Activated CD8-positive, alpha-beta memory T cell treated with anti-CD3 and anti-CD28 coated beads, Interleukin-2, amount 50 U/mL, for 24 hours (primary cell): ENCODE results near the gene DUSP2.

ENCODE experiments used
- DNase-seq: peaks from one replicate; pipeline ENCODE4 v3.0.0-alpha.2; 2020; ENCODE audit errors: extremely low read depth

Gene DUSP2, protein sequence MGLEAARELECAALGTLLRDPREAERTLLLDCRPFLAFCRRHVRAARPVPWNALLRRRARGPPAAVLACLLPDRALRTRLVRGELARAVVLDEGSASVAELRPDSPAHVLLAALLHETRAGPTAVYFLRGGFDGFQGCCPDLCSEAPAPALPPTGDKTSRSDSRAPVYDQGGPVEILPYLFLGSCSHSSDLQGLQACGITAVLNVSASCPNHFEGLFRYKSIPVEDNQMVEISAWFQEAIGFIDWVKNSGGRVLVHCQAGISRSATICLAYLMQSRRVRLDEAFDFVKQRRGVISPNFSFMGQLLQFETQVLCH

DNA sequence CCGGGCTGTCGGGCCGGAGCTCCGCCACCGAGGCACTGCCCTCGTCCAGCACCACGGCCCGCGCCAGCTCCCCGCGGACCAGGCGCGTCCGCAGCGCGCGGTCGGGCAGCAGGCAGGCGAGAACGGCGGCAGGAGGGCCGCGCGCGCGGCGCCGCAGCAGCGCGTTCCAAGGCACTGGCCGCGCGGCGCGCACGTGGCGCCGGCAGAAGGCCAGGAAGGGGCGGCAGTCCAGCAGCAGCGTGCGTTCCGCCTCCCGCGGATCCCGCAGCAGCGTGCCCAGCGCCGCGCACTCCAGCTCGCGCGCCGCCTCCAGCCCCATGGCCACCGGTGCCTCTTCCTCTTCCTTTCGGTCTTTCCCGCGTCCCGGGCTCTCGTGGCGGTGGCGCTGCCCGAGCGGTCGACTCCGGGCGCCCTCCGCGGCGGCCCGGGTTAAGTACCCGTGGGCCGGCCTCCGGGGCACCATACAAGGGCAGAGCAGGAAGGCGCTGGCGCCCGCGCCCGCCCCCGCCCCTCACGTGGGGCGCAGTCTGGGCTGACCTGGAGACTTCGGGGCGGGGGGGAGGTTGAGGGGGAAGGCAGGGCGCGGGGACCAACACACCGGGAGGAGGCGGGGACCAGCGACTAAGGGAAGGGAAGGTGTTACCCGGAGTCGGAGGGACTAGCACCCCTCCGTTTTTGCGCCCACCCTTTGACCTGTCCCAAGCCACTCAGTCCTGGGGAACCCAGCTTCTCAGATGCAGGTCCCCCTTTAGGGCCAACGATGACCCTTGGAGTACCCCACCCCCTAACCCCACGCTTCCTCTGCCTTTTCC is at the start of gene DUSP2:
DUSP2 (minus strand) TSS at position 405 of the 812 bp plus-strand sequence; CDS start at position 319, 86 bp downstream.
- DNase-seq = peak; percentile 75

DNA sequence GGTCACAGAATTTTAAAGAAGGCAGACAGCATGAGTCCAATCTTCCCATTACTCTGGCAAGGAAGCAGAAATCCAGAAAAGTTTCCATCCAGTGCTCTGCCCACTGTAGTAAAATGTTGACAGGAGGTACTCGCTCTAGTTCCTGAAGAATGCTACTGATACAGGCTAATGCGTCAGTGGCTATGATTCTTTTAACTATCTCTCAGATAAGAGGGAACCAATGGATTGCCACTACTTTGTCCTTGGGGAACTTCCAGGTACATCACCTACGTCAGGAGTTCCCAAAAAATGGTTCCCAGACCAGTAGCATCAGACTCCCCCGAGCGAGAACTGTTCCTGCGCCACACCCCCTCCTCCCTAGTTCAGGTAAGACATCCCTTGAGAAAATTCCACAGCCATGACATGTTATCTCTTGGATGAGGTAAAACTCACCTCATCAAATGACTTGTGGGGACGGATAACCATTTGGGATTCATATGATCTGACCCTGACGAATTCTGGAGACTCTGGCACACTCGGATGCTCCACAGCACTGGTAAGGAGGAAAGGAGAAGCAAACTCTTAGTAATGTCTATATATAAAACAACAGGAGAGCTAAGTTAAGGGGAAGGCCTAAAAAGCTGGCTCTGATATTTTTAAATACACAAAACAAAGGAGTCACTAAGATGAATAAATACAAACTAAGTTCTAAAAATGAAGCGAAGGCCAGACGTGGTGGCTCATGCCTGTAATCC is 46.9 kb upstream of the DUSP2 start:
- no peak for DNase-seq

DNA sequence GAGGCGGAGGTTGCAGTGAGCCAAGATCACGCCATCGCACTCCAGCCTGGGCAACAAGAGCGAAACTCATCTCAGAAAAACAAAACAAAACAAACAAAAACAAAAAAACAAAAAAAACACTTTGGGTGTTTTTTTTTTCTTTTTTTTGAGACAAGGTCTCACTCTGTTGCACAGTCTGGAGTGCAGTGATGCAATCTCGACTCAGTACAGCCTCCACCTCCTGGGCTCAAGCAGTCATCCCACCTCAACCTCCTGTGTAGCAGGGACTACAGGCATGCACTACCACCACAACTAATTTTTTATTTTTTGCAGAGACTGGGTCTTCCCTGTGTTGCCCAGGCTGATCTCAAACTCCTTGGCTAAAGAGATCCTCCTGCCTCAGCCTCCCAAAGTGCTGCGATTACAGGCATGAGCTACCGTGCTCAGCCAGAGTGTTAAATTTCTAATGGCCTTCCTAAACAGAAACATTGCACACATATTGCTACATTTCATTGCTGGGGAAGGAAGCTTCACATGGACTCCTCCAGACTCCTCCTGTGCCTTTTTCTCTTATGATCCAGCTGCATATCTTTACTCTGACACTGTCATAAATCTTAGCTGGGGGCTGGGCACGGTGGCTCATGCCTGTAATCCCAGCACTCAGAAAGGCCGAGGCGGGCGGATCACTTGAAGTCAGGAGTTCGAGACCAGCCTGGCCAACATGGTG is 43.7 kb upstream of the DUSP2 start:
- no peak for DNase-seq

DNA sequence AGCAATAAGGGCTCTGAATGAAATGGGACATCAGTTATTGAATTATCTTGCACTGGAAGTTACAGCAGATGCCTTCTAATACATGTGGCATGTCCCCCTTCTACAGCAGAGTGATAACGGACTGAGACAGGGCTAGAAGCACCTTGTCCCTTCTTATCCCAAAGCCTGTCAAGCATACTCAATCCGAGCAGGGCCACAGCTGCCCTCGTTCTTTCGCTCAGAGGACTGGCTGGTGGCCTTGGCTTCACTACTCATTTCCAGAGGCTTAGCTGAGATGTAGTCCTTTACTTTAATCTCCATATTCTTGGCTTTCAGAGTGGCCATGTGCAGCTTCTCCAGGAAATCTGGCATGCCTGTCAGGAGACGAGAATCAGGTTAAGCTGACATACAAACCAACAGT is 41.3 kb upstream of the DUSP2 start:
- no peak for DNase-seq

DNA sequence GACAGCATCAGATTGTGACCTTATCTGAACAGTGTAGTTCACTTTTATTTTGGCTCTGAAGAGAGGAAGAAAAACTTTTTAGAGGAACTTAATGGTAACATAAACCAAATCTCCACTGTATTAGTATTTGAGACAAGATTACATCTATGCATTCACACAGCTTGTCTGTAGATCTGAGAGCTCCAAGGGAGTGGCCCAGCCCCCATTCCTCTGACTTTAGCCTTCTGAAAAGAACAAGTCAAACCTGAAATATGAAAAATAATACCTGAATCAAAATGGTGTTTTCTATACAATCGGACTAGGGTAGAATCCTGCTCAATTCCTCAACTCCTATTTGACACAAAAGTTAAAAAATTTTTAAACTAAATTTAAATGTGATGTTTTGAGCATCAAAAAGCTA is 40.3 kb upstream of the DUSP2 start:
- no peak for DNase-seq

DNA sequence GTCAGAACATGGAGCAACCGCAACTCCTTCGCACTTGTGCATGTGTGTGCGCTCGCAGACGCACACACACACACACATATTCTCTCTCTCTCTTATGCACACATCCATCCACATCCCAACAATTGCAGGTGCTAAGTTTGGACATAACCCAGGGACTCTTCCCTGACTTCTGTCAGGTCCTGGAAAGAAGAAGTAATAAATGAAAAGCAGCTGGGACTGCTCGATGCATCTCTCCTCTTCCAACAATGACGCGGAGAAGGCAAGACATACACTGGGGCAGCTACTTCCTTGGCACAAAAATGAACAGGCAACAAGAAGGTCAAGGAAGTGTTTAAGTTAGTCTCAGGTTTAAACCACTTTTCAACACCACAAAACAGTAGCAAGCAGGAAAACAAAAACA is 39.7 kb upstream of the DUSP2 start:
- no peak for DNase-seq

DNA sequence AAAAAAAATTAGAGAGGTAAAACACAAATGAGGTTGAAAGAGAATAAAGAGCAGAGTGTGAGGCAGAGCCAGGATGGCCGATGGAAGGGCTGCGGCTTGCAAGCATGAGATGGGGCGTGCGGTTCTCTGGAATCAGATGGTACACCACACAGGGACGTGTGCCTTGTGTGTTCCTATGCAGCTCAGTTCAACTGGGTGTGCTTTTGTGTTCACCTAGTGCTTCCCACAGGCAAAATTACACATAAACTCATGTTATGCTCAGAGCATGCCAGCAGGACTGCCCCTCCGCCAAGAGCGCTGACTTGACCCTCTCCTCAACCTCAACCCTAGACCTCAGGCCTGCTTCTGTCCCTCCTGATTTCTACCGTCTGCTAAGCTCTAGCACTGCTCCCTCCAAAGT is 38.9 kb upstream of the DUSP2 start:
- DNase-seq = no peak

DNA sequence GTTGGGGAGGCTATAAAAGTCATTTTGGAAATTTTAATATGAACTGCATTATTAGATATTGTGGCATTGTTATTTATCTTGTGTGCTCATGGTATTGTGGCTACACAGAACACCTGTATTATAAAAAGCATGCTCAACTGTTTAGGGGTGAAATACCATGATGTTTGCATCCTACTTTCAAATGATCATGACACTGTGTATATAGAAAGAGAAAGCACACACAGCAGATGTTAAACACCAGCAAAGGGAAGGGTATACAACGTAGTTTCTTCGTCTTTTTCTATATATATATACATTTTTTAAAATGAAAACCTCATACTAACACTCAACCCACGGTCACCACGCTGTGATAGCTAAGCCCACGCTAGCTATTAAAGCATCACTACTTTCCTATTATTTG is 36.3 kb upstream of the DUSP2 start:
- DNase-seq = no peak

DNA sequence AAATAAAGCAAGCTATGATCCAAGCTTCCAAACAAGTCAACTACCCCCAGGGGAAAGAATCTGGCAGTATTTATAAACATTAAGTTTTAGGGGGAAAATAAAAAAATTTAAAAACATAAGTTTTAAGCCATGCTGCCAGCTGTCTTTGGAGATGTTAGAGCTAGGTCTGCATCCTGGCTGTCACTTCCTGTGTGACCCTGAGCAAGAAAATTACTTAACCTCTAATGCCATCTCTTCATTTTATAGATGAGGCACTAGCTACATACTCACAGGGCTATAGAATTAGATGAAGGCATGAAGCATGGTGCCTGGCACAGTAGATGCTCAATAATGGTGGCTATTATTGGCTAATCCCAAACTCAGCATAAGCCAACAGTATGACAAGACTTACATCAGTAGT is 35.3 kb upstream of the DUSP2 start:
- DNase-seq = no peak

DNA sequence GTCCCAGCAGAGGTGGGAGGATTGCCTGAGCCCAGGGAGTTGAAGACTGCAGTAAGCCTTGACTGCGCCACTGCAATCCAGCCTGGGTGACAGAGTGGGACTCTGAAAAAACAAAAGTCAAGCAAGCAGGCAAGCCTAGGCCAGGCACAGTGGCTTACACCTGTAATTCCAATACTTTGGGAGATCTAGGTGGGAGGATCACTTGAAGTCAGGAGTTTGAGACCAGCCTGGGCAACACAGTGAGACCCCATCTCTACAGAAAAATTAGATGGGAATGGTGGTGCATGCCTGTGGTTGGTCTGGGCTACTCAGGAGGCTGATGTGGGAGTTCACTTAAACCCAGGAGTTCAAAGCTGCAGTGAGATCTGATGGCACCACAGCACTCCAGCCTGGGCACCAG is 34.8 kb upstream of the DUSP2 start:
- no peak for DNase-seq

DNA sequence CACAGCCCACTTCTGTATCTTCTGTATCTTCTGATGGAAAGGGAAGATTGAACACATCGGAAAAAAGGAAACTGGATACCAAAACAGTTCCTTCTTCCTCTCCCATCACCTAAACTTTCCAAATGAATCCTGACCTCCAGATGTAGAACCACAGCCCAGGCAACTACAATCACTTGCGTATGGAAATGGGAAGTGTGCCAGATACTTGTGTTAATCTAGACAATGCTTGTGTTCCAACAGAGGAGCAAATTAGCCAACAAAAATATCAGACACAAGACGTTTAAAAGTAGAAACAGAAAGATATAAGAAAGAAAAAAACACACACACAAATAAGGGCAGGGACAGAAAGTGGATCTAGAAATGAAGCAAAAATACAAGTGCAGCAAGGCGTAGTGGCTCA is 31.4 kb upstream of the DUSP2 start:
- DNase-seq = no peak

DNA sequence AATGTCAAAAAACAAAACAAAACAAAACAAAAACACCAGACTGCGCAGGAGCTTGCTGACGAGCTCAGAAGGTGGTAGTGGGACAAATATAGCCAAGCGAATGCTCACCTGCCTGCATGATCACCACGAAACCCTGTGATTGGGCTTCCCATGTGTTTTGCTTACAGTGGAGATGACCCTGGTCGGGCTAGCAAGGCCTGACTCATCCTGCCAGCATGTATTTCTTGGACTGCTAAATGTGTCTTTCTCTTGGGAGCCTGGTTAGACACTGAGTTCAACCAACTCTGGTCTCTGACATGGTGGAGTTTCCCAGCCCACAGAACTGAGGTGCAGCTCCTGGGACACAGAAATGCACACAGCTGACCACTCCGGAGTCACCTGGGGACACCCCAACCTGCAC is 30.7 kb upstream of the DUSP2 start:
- no peak for DNase-seq

DNA sequence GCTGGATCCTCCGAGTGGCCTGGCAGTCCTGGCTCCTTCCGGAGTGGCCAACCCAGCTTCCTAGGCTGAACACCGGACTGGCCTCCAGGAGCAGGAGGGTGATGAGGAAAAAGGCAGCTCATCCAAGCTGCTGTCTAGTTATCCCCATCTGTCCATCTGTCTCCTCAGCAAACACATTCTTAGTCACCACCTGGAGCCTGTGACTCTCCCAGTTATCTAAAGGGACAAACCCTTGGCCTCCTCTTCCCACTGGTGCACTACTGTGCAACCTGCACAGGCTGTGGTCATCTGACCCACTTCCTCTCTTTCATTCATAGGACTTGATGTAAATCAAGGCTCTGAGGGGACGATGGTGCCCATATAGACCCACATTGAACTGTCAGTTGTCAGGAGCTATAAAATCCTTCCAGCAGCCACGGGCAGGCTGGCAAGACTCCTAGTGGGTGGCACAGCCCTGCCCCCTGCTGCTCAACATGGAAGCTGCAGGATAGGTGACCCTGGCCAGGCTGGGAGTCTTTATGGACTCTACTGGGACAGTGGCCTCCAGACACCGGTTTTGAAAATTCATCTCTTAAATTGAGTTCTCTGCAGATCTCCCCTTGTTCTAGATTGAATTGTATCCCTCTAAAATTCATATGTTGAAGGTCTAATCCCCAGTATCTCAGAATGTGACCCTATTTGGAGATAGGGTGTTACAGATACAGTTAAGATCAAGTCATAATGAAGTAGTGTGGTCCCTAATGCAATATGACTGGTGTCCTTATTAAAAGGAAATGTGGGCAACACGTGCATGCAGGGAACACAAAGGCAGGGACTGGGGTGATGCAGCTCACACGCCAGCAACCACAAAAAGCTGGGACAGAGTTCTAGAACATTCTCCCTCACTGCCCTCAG is 29.3 kb upstream of the DUSP2 start:
- DNase-seq = peak; percentile 54

DNA sequence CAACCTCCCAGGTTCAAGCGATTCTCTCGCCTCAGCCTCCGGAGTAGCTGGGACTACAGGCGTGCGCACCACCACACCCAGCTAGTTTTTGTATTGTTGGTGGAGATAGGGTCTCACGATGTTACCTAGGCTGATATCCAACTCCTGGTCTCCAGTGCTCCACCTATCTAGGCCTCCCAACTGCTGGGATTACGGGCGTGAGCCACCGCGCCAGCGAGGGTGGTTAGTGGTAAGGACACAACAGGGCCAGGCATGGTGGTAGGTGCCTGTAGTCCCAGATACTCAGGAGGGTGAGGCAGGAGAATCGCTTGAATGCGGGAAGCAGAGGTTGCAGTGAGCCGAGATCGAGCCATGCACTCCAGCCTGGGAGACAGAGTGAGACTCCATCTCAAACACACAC is 26.6 kb upstream of the DUSP2 start:
- no peak for DNase-seq

DNA sequence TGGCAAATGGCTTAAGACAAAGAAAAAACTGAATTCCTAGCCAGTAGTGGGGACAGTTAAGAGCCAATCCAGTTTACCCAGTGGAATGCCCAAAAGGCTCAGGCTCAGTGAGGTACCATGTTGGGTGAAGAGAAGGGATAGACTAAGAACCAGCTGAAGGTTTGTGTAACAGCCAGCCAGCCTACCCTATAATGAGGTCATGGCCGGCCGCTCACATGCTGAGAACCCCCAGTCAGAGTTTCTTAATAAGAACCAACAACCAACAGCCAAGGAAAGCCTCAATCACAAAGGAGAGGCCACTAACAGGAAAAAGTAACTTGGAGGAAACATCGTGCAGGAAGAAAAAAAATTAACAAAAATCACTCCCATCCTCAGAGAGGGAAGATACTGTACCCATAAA is 25.4 kb upstream of the DUSP2 start:
- no peak for DNase-seq

DNA sequence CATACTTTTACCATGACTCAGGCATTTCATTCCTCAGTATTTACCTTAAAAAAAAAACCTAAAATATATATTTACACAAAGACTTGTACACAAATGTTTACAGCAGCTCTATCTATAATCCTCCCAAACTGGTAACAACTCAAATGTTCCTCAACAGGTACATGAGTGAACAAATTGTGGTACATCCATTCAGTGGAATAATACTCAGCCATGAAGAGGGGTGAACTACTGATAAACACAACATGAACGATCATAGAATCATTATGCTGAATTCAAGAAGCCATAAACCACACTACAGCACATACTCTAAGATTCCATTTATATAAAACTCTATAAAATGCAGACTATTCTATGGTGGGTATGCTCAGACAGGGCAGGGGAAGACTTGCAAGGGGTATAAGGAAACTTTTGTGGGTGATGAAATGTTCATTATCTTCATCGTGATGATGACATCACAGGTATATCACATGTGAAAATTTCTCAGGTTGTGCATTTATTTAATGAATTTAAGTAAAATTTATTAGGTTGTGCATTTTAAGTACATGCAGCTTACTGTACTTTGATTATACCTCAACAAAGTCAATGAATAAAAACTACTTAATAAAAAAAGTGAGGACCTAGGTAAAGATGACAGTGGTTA is 24.7 kb upstream of the DUSP2 start:
- DNase-seq = no peak

DNA sequence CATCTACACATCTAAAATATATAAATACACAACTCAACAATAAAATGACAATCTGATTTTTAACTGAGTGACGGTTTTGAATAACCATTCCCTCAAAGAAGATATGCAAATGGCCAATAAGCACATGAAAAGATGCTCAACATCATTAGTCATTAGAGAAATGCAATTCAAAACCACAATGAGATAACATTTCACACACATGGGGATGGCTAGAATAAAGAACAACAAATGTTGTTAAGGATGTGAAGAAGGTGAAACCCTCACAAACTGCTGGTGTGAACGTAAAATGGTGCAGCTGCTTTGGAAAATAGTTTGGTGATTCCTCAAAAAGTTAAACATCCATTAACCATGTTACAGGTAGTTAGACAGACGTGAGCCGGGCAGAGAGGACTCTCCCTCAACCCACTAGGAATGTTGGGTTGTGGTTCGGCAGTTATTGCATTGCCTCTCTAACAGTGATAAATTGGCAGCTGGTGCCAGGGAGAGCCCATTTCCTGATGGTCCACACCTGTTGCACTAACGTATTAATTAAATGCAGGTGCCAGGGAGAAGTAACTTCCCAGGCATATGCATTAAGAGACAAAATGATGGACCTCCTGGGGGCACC is 22.3 kb upstream of the DUSP2 start:
- DNase-seq = no peak

DNA sequence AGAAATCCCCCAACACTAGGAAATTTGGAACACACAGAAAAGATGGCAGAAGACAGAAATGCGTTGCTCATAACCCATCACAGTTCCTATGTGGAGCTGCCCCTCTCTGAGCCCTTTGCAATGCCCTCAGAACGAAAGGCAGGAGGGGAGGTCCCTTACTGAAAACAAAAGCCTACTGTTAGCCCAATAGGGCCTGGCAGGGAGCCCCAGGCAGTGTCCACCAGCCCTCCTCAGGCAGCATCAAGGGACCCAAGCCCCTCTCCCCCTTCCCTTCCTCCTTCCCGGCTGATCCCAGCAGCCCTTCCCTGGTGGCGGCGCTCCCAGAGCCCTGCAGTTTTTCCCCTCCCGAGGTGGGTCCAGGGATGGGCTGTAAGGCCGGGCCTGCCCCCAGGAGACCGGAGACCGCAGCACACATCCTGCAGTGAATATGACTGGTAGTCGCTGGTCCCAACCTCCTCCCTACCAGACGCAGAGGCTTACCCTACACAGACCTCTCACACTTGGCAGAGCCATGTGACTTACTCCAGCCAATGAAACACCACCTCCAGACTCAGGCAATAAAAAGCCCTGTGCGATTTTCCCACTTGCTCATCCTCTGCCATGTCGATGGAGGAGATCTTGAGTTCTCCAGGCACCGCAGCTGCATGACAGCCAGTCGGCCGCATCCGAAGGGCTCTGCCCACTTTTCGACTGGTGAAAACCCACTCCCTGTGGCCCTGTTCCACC is 19.4 kb upstream of the DUSP2 start:
- DNase-seq = no peak

DNA sequence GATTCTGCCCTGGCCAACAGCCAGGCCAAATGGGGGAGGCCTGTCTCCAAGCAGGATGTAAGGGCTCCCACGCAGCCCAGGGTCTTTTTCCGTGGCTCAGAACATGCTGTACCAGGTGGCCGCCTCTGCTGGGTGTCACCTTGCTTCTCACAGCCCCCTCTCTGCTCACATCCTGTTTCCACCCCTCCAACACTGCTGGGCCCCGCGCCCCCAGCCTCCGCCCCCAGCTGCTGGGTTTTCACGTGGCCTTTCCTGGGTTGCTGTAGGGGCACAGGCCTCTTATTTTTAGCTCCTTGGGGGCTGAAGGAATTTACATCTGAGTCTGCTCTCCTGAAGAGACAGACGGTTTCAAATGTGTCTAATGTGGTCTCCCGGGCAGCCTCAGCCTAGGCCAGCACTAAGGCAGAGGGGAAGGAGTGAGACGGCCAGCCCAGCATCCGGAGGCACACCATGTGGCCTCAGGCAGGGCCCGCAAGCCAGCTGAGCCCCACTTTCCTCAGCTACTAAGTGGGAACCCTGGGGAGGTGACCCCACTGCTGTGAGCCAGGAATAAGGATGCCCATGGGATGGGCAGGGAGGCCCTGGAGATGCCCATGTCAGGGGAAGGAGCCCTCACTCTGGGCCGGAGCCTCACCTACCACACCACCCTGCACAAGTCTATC is 18.7 kb upstream of the DUSP2 start:
- peak; percentile 65 for DNase-seq
